ENCODE results near the gene DAZAP1. TPM values are rescaled to one million over a fixed set of nuclear protein-coding genes. Genes with fewer than 3 reads are reported as not detected.

The DAZAP1 gene
- total and polyA plus RNA-seq, 4 donors, result 5.4 to 45.0 (median 29.7) TPM

GRCh38 chr19:1406774-1407527, 435 bp upstream of the DAZAP1 start:
- no peaks in the 10 kb centered on the region for H3K27me3 ChIP-seq (ENCODE audit: control insufficient read depth in 4 of 4, insufficient read depth in 4 of 4, low read length in 3 of 4)
- no peaks in the 10 kb centered on the region for H3K9me3 ChIP-seq (ENCODE audit: control insufficient read depth in 4 of 4, low read length in 3 of 4)
- TF ChIP-seq FOXA1 (IDR thresholded peaks at IDR 0.05) (no peak), ATF3 (IDR thresholded peaks at IDR 0.05) (no peak), YY1 (IDR thresholded peaks at IDR 0.05) (peak; percentile 47), SP1 (IDR thresholded peaks at IDR 0.05) (peak; percentile 14), CTCF (IDR thresholded peaks at IDR 0.05; ENCODE audit: low read depth, low read length, missing input control) (peak; percentile 39), GABPA (IDR thresholded peaks at IDR 0.05 in 1 of 2, conservative IDR thresholded peaks at IDR 0.05 in 1 of 2) (no peak), RAD21 (IDR thresholded peaks at IDR 0.05) (peak; percentile 60 to 64), REST (IDR thresholded peaks at IDR 0.05) (peak; percentile 33), HNF4A (conservative IDR thresholded peaks at IDR 0.05) (peak; percentile 13 to 58), RXRA (IDR thresholded peaks at IDR 0.05) (peak in 1 of 2 donors; percentile 12)
- TF ChIP-seq, protein P1, sequence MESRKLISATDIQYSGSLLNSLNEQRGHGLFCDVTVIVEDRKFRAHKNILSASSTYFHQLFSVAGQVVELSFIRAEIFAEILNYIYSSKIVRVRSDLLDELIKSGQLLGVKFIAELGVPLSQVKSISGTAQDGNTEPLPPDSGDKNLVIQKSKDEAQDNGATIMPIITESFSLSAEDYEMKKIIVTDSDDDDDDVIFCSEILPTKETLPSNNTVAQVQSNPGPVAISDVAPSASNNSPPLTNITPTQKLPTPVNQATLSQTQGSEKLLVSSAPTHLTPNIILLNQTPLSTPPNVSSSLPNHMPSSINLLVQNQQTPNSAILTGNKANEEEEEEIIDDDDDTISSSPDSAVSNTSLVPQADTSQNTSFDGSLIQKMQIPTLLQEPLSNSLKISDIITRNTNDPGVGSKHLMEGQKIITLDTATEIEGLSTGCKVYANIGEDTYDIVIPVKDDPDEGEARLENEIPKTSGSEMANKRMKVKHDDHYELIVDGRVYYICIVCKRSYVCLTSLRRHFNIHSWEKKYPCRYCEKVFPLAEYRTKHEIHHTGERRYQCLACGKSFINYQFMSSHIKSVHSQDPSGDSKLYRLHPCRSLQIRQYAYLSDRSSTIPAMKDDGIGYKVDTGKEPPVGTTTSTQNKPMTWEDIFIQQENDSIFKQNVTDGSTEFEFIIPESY (IDR thresholded peaks at IDR 0.05), result no peak
- TF ChIP-seq, protein P2, sequence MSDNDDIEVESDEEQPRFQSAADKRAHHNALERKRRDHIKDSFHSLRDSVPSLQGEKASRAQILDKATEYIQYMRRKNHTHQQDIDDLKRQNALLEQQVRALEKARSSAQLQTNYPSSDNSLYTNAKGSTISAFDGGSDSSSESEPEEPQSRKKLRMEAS (IDR thresholded peaks at IDR 0.05), result no peak
- no peaks in the 10 kb centered on the region for H3K36me3 ChIP-seq (ENCODE audit: control insufficient read depth in 4 of 4, insufficient read depth in 3 of 4, low read depth in 1 of 4, low read length in 3 of 4)
- H3K4me3 ChIP-seq (ENCODE audit: low read depth in 1 of 3, low read length in 3 of 3), result peak overlapping the region; percentile 70 to 98 (median 77)
- peak overlapping the region; percentile 41 to 67 for H3K9ac ChIP-seq (ENCODE audit: low read depth in 1 of 2, low read length in 2 of 2)
- peak; percentile 99 for DNase-seq (ENCODE audit: low spot score)
- H3K27ac ChIP-seq (ENCODE audit: low read depth in 1 of 2, low read length in 2 of 2), result peak overlapping the region; percentile 82 to 84
- under 1% methylated on average over 72 of the region's 72 CpGs for WGBS
- H3K4me1 ChIP-seq (ENCODE audit: control insufficient read depth in 4 of 4, insufficient read depth in 4 of 4, low read length in 3 of 4), result peaks cover 20 to 48% (median 40%) of the 10 kb centered on the region in 4 donors
